Measurements from ENCODE around the gene AMER1. TPM values are rescaled to one million over a fixed set of nuclear protein-coding genes. Genes with fewer than 3 reads are reported as not detected.

AMER1 gene
- total and polyA plus RNA-seq, 9 of the 15 experiments (the other 6 are each of a cell fraction or from before 2014, with no cell fraction given) = 0.29 to 4.6 (median 3.0) TPM

DNA sequence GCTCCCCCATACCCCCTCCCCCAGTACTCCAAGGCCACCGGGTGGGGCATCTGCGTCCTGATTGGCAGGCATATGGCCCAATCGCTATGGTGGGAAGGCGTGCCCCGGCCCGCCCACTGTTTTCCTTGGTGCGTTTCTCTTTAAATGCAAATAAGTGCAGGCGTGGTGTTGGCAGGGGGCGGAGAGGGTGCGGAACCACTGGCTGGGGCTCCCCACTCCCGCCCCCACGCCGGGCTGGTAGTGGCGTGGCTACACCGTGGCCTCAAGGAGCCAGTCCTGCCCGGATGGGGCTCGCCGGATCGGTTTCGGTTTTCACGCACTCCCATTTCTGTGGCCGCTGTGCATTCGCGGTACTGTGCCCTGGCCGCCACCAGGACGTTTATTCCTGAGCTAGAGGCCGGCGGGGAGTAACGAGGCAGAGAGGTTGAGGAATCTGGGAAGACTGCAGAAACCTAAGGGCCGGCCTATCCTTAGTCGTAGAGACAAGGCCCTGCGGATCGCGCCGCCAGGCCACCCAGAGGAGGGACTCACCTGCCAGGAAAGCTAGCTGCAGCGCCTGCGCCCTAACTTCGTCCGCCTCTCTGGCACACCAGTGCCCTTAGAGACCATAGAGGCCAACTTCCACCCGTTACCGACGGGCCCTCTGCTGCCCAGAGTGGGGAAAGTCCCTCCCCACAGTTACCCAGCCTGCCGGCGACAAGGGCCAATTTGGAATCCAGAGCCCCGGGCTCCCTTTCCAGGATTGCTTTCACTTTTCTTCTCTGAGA lies 410 bp upstream of the AMER1 start (continued):
- TF ChIP-seq, protein P1, sequence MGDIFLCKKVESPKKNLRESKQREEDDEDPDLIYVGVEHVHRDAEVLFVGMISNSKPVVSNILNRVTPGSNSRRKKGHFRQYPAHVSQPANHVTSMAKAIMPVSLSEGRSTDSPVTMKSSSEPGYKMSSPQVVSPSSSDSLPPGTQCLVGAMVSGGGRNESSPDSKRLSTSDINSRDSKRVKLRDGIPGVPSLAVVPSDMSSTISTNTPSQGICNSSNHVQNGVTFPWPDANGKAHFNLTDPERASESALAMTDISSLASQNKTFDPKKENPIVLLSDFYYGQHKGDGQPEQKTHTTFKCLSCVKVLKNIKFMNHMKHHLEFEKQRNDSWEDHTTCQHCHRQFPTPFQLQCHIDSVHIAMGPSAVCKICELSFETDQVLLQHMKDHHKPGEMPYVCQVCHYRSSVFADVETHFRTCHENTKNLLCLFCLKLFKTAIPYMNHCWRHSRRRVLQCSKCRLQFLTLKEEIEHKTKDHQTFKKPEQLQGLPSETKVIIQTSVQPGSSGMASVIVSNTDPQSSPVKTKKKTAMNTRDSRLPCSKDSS (IDR thresholded peaks at IDR 0.05; ENCODE audit: low read depth, partially characterized antibody) = no peak
- TF ChIP-seq, protein P2, sequence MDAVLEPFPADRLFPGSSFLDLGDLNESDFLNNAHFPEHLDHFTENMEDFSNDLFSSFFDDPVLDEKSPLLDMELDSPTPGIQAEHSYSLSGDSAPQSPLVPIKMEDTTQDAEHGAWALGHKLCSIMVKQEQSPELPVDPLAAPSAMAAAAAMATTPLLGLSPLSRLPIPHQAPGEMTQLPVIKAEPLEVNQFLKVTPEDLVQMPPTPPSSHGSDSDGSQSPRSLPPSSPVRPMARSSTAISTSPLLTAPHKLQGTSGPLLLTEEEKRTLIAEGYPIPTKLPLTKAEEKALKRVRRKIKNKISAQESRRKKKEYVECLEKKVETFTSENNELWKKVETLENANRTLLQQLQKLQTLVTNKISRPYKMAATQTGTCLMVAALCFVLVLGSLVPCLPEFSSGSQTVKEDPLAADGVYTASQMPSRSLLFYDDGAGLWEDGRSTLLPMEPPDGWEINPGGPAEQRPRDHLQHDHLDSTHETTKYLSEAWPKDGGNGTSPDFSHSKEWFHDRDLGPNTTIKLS (IDR thresholded peaks at IDR 0.05; ENCODE audit: borderline replicate concordance, low read depth) = peak; percentile 49; the same call in 1 of the 2 replicates
- TF ChIP-seq SMAD3 (CRISPR knock-in tag; conservative IDR thresholded peaks at IDR 0.05) = no peak
- TF ChIP-seq TBP (optimal IDR thresholded peaks at IDR 0.05; ENCODE audit: low read depth, low read length) = peak; percentile 37
- TF ChIP-seq PTRF (tag; IDR thresholded peaks at IDR 0.05) = no peak
- TF ChIP-seq SMAD4 (CRISPR knock-in tag; conservative IDR thresholded peaks at IDR 0.05) = no peak
- TF ChIP-seq, protein P3, sequence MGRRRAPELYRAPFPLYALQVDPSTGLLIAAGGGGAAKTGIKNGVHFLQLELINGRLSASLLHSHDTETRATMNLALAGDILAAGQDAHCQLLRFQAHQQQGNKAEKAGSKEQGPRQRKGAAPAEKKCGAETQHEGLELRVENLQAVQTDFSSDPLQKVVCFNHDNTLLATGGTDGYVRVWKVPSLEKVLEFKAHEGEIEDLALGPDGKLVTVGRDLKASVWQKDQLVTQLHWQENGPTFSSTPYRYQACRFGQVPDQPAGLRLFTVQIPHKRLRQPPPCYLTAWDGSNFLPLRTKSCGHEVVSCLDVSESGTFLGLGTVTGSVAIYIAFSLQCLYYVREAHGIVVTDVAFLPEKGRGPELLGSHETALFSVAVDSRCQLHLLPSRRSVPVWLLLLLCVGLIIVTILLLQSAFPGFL (CRISPR knock-in tag; IDR thresholded peaks at IDR 0.05) = no peak
- no peak for TF ChIP-seq PRPF4 (IDR thresholded peaks at IDR 0.05; ENCODE audit: insufficient read depth, low read depth, low read length, poor library complexity, severe bottlenecking)
- peak; percentile 25; the same call in 1 of the 2 replicates for TF ChIP-seq ELF1 (tag; IDR thresholded peaks at IDR 0.05)
- no peak for TF ChIP-seq ZNF12 (CRISPR knock-in tag; IDR thresholded peaks at IDR 0.05)
- peak; percentile 70 for TF ChIP-seq CHD2 (IDR thresholded peaks at IDR 0.05; ENCODE audit: low read depth, low read length)
- no peak for TF ChIP-seq ZNF184 (CRISPR knock-in tag; IDR thresholded peaks at IDR 0.05)
- TF ChIP-seq ZNF165 (CRISPR knock-in tag; IDR thresholded peaks at IDR 0.05; ENCODE audit: borderline replicate concordance) = no peak
- no peak for TF ChIP-seq CAMTA2 (CRISPR knock-in tag; conservative IDR thresholded peaks at IDR 0.05)
- peak; percentile 28 for TF ChIP-seq HMGN3 (IDR thresholded peaks at IDR 0.05; ENCODE audit: borderline replicate concordance, extremely low read depth, insufficient read length, low read depth, low read length)
- no peak for TF ChIP-seq ZNF507 (tag; conservative IDR thresholded peaks at IDR 0.05)
- TF ChIP-seq ZNF76 (CRISPR knock-in tag; IDR thresholded peaks at IDR 0.05; ENCODE audit: borderline replicate concordance) = no peak
- TF ChIP-seq ZNF408 (CRISPR knock-in tag; IDR thresholded peaks at IDR 0.05; ENCODE audit: low read depth) = no peak
- no peak for TF ChIP-seq FOXM1 (IDR thresholded peaks at IDR 0.05; ENCODE audit: low read depth)
- no peak for TF ChIP-seq FOXM1 (CRISPR knock-in tag; IDR thresholded peaks at IDR 0.05; ENCODE audit: low read depth)
- peak; percentile 67 for TF ChIP-seq EP400 (IDR thresholded peaks at IDR 0.05)
- TF ChIP-seq KHSRP (IDR thresholded peaks at IDR 0.05) = no peak
- no peak for TF ChIP-seq ZNF695 (CRISPR knock-in tag; IDR thresholded peaks at IDR 0.05)
- TF ChIP-seq PHF21A (IDR thresholded peaks at IDR 0.05; ENCODE audit: borderline replicate concordance, low read depth) = no peak
- peak; percentile 41; the same call in 1 of the 2 replicates for TF ChIP-seq CREM (IDR thresholded peaks at IDR 0.05; ENCODE audit: low read depth)
- TF ChIP-seq GATAD2A (IDR thresholded peaks at IDR 0.05) = no peak
- TF ChIP-seq RBM39 (optimal IDR thresholded peaks at IDR 0.05; ENCODE audit: low read depth, low read length) = no peak

All from K562 (cell line).